ENCODE data around the gene ASB5.

GRCh38 chr4:176189891-176190795, 78.9 kb downstream of the ASB5 start:
- TF ChIP-seq POLR2AphosphoS5 (IDR thresholded peaks at IDR 0.05) (no peak), SMC3 (conservative IDR thresholded peaks at IDR 0.05; ENCODE audit: poor library complexity) (no peak), EP300 (conservative IDR thresholded peaks at IDR 0.05; ENCODE audit: poor library complexity, severe bottlenecking) (no peak), TAF1 (IDR thresholded peaks at IDR 0.05; ENCODE audit: low read depth) (no peak), EZH2 (IDR thresholded peaks at IDR 0.05; ENCODE audit: borderline replicate concordance, insufficient read depth, low read length, poor library complexity, severe bottlenecking) (no peak)
- TF ChIP-seq, protein P1, sequence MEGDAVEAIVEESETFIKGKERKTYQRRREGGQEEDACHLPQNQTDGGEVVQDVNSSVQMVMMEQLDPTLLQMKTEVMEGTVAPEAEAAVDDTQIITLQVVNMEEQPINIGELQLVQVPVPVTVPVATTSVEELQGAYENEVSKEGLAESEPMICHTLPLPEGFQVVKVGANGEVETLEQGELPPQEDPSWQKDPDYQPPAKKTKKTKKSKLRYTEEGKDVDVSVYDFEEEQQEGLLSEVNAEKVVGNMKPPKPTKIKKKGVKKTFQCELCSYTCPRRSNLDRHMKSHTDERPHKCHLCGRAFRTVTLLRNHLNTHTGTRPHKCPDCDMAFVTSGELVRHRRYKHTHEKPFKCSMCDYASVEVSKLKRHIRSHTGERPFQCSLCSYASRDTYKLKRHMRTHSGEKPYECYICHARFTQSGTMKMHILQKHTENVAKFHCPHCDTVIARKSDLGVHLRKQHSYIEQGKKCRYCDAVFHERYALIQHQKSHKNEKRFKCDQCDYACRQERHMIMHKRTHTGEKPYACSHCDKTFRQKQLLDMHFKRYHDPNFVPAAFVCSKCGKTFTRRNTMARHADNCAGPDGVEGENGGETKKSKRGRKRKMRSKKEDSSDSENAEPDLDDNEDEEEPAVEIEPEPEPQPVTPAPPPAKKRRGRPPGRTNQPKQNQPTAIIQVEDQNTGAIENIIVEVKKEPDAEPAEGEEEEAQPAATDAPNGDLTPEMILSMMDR (IDR thresholded peaks at IDR 0.05; ENCODE audit: poor library complexity, severe bottlenecking): no peak
